ENCODE measurements around the gene LILRA1. TPM values are rescaled to one million over a fixed set of nuclear protein-coding genes. Genes with fewer than 3 reads are reported as not detected.

The LILRA1 gene
- total and polyA plus RNA-seq, 2 of the 13 experiments (the other 11 are each of a cell fraction or from before 2014, with no cell fraction given): not detected

GRCh38 chr19:54608792-54609191 lies 15.4 kb downstream of the LILRA1 start:
- H3K4me2 ChIP-seq (ENCODE audit: low read depth, low read length): no peak overlapping the region
- intact Hi-C loops (cut with micrococcal nuclease; ENCODE audit: unreplicated experiment): no loop called here
- H3K27ac ChIP-seq (ENCODE audit: extremely low read length, insufficient read depth, low read length): no peak overlapping the region
- no TSS peak for BruUV-seq (replicated peaks)
- H3K79me2 ChIP-seq (ENCODE audit: insufficient read depth, low read length): no peaks in the 10 kb centered on the region
- H2AFZ ChIP-seq (ENCODE audit: low read length): no peak overlapping the region
- H3K4me1 ChIP-seq (ENCODE audit: insufficient read depth, low read length): no peaks in the 10 kb centered on the region
- H3K4me3 ChIP-seq (replicated peaks in 1 of 3; ENCODE audit: insufficient read depth in 1 of 3, low read depth in 2 of 3, low read length in 3 of 3): no peak overlapping the region
- H3K9me3 ChIP-seq (ENCODE audit: low read length): no peaks in the 10 kb centered on the region
- no peaks in the 10 kb centered on the region for H4K20me1 ChIP-seq (ENCODE audit: insufficient read depth, low read length)
- CTCF ChIA-PET (ENCODE audit: low intra/inter-chr PET ratio, low total read pairs): no interaction called here
- peaks cover 0 to 12% of the 10 kb centered on the region in 2 experiments; a peak in 1 of 5 replicates for H3K27me3 ChIP-seq (ENCODE audit: control insufficient read depth in 1 of 2, insufficient read depth in 2 of 2, low read length in 2 of 2)
- no peak for ATAC-seq
- FAIRE-seq: no peak
- POLR2A ChIA-PET: no interaction called here
- no peak overlapping the region for H3K9ac ChIP-seq (ENCODE audit: insufficient read depth, low read depth, low read length)
- WGBS (ENCODE audit: low lambda C conversion rate): 8% methylated on average over 8 of the region's 15 CpGs
- H3K36me3 ChIP-seq (replicated peaks in 1 of 2; ENCODE audit: control insufficient read depth in 1 of 2, insufficient read depth in 2 of 2, low read length in 2 of 2): no peaks in the 10 kb centered on the region
- in situ Hi-C loops (cut with HindIII; ENCODE audit: extremely low pct_ligation_motif_present, low pct_unique_long_range_greater_than_20kb): no loop called here
- DNase-seq (ENCODE audit: low spot score): no peak
- TF ChIP-seq, protein P1, sequence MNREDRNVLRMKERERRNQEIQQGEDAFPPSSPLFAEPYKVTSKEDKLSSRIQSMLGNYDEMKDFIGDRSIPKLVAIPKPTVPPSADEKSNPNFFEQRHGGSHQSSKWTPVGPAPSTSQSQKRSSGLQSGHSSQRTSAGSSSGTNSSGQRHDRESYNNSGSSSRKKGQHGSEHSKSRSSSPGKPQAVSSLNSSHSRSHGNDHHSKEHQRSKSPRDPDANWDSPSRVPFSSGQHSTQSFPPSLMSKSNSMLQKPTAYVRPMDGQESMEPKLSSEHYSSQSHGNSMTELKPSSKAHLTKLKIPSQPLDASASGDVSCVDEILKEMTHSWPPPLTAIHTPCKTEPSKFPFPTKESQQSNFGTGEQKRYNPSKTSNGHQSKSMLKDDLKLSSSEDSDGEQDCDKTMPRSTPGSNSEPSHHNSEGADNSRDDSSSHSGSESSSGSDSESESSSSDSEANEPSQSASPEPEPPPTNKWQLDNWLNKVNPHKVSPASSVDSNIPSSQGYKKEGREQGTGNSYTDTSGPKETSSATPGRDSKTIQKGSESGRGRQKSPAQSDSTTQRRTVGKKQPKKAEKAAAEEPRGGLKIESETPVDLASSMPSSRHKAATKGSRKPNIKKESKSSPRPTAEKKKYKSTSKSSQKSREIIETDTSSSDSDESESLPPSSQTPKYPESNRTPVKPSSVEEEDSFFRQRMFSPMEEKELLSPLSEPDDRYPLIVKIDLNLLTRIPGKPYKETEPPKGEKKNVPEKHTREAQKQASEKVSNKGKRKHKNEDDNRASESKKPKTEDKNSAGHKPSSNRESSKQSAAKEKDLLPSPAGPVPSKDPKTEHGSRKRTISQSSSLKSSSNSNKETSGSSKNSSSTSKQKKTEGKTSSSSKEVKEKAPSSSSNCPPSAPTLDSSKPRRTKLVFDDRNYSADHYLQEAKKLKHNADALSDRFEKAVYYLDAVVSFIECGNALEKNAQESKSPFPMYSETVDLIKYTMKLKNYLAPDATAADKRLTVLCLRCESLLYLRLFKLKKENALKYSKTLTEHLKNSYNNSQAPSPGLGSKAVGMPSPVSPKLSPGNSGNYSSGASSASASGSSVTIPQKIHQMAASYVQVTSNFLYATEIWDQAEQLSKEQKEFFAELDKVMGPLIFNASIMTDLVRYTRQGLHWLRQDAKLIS (CRISPR knock-in tag; IDR thresholded peaks at IDR 0.05): no peak
- no peak for TF ChIP-seq ZNF232 (CRISPR knock-in tag; IDR thresholded peaks at IDR 0.05; ENCODE audit: borderline replicate concordance)
- TF ChIP-seq FOXP1 (IDR thresholded peaks at IDR 0.05): no peak
- TF ChIP-seq FOXP1 (CRISPR knock-in tag; IDR thresholded peaks at IDR 0.05): no peak
- no peak for TF ChIP-seq CBX1 (IDR thresholded peaks at IDR 0.05; ENCODE audit: low read depth)
- no peak for TF ChIP-seq SPEN (CRISPR knock-in tag; IDR thresholded peaks at IDR 0.05; ENCODE audit: low read depth)

DNA sequence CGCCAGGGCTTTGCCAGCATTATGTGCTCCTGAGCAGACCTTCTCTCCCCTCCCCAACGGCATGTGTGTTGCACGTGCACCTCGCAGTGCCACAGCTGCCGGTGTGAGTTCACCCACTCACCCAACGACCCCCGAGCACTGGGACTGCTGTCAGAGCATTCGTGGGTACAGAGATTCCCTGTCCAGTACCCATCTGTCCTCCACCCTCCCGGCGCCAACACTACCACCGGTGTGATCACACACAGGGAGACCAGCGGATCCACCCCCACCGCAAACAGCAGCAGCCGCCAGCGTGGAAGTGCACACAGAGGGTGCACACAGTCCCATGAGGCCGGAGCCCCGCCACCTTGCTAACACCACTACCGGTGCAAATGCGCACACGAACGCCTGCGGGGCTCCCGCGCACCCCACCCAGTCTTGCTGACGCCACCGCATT lies 15.9 kb downstream of the LILRA1 start:
- FAIRE-seq (no peak), DNase-seq (ENCODE audit: low spot score) (no peak), ATAC-seq (no peak)
- intact Hi-C loops (cut with micrococcal nuclease; ENCODE audit: unreplicated experiment) (no loop called here), in situ Hi-C loops (cut with HindIII; ENCODE audit: extremely low pct_ligation_motif_present, low pct_unique_long_range_greater_than_20kb) (no loop called here)
- ChIA-PET POLR2A (no interaction called here), CTCF (ENCODE audit: low intra/inter-chr PET ratio, low total read pairs) (no interaction called here)
- Histone ChIP-seq H3K9me3 (ENCODE audit: low read length) (no peaks in the 10 kb centered on the region), H3K27ac (ENCODE audit: extremely low read length, insufficient read depth, low read length) (no peak overlapping the region), H3K27me3 (ENCODE audit: control insufficient read depth in 1 of 2, insufficient read depth in 2 of 2, low read length in 2 of 2) (peaks cover 0 to 12% of the 10 kb centered on the region in 2 experiments; a peak in 1 of 5 replicates), H3K9ac (ENCODE audit: insufficient read depth, low read depth, low read length) (no peak overlapping the region), H4K20me1 (ENCODE audit: insufficient read depth, low read length) (no peaks in the 10 kb centered on the region), H3K36me3 (replicated peaks in 1 of 2; ENCODE audit: control insufficient read depth in 1 of 2, insufficient read depth in 2 of 2, low read length in 2 of 2) (no peaks in the 10 kb centered on the region), H3K4me3 (replicated peaks in 1 of 3; ENCODE audit: insufficient read depth in 1 of 3, low read depth in 2 of 3, low read length in 3 of 3) (no peak overlapping the region), H2AFZ (ENCODE audit: low read length) (no peak overlapping the region), H3K4me1 (ENCODE audit: insufficient read depth, low read length) (no peaks in the 10 kb centered on the region), H3K4me2 (ENCODE audit: low read depth, low read length) (no peak overlapping the region), H3K79me2 (ENCODE audit: insufficient read depth, low read length) (no peaks in the 10 kb centered on the region)
- no TSS peak for BruUV-seq (replicated peaks)
- WGBS (ENCODE audit: low lambda C conversion rate): 60% methylated on average over 15 of the region's 26 CpGs
- TF ChIP-seq, protein P2, sequence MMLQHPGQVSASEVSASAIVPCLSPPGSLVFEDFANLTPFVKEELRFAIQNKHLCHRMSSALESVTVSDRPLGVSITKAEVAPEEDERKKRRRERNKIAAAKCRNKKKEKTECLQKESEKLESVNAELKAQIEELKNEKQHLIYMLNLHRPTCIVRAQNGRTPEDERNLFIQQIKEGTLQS (CRISPR knock-in tag; IDR thresholded peaks at IDR 0.05): no peak
- TF ChIP-seq MNT (IDR thresholded peaks at IDR 0.05): 0 out of 2 replicates have a peak, but pooled peaks have one; percentile 5

Data from HepG2 (cell line).